ENCODE data around the gene CHRNA5. TPM values are rescaled to one million over a fixed set of nuclear protein-coding genes. Genes with fewer than 3 reads are reported as not detected.
"Not testable (repeated sequence)": the region's sequence is repeated elsewhere in the genome, so short reads cannot be mapped to it uniquely, and the experiment has no call there.

CHRNA5 gene
- total RNA-seq, 1 experiment from 2014 or later, result 5.5 TPM

DNA sequence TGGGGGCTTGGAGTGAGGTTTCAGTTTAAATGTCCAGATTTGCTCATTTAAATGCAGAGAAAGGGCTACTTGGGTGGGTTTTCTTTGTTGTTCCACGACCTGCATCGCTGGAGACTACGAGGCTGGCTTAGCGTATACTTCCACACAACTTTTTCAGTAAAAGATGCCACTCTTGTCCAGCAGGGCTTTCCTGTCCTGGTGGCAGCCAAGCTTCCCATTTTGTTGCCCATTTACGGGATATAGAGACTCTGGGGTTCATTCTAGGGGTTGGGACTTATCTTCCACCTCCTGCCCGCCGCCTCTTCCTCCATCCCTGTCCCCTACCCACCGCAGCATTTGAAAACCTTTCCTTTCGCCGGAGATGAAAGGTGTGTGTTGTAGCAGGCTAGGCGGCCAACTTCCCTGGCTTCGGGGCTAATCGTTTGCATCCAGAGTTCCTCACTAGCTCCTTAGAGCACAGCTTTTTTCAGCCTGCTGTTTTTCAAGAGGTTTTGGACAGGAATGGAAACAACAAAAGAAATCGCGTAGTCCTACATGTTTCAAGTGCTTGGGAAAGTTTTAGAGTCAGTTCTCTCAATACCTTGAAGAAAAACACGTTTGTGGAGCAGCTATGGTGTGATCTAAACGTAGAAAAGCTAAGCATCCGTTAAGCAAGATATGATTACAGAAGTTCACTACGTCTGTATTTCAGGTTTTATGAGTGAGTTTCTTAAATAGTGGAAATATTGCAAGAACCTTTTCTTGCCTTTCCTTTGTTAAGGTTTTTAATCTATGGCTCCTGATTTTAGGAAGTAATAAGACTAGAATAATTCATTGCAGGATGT is 843 bp downstream of the CHRNA5 start:
- peak; percentile 38 for DNase-seq (ENCODE audit: low read depth)

DNA sequence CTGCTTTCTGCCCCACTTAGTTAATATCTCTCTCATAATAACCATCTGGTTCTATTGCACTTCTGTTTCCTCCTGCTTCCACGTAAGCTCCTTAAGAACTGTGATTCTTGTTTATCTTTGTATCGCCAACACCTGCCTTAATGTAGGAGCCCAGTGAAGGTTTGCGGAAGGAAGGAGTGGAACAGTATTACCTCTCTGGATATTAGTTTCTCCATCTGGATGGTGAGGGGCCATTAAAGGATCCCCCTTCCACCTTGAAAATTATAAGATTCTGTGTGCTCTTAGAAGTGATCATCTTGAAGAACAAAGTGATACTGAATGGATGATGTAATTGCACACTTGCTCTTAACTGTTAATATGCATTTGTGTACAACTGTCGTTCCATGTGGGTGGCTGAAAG is 2.2 kb downstream of the CHRNA5 start:
- no peak for DNase-seq (ENCODE audit: low read depth)

DNA sequence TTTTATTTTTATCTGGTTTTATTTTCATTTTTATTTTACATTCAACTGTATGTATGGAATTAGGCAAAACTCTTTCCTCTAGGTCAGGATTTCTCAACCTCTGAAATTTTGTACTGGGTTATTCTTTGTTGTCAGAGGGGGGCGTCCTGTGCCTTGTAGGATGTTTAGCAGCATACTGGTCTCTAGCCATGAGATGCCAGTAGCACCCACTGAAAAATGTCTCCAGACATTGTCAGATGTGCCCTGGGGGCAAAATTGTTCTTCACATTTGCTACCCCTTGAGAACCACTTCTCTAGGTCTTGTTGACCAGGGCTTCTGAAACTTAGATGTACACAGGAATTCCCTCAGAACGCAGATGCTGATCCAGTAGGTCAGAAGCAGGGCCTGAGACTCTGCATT is 5.4 kb downstream of the CHRNA5 start:
- no peak for DNase-seq (ENCODE audit: low read depth)

DNA sequence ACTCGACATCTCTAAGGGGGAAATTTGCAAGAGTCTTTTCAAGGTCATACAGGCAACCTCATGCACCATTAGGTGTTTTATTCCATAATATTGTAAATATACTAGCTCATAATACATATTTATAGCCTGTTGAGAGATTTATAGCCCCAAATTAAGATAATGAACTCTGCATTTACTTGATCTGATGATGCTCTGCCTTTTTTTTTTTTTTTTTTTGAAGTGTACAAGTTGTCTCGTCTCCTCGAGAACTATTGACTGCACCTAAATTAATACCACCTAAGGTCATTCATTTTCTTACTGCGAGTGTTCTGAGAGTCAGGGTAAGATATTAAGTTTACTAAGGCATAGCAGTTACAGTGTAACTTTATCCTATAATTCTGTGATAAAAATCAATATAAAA is 6.1 kb downstream of the CHRNA5 start:
- no peak for DNase-seq (ENCODE audit: low read depth)

GRCh38 chr15:78573416-78573815 is 8.1 kb downstream of the CHRNA5 start:
- DNase-seq (ENCODE audit: low read depth), result no peak

- no peak for DNase-seq (ENCODE audit: low read depth)
Measured at GRCh38 chr15:78574944-78575343, 9.6 kb downstream of the CHRNA5 start.

GRCh38 chr15:78597583-78597982 is 32.3 kb downstream of the CHRNA5 start:
- no peak for DNase-seq (ENCODE audit: low read depth)

GRCh38 chr15:78598348-78598747 is 33.0 kb downstream of the CHRNA5 start:
- no peak for DNase-seq (ENCODE audit: low read depth)

GRCh38 chr15:78599189-78599588 is 33.9 kb downstream of the CHRNA5 start:
- DNase-seq (ENCODE audit: low read depth), result no peak

DNA sequence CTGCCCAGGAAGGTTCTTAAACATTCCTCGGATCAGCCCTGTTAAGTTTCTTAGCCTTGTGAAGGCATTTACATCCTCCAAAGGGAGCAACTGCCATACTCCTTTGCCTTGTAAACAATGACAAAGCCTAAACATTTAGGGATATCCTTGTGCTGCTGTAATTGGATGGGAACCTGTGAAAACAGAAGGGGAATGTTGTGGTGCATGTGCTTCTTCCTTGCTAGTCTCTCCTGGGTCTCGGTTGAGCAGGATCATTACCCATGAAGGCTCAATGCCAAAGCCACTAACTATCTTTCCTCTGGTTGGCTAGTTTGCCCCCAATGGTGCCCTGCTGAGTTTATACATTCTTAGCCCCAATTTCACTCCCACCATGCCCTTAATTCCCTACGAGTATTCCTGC is 38.1 kb downstream of the CHRNA5 start:
- DNase-seq (ENCODE audit: low read depth), result no peak

DNA sequence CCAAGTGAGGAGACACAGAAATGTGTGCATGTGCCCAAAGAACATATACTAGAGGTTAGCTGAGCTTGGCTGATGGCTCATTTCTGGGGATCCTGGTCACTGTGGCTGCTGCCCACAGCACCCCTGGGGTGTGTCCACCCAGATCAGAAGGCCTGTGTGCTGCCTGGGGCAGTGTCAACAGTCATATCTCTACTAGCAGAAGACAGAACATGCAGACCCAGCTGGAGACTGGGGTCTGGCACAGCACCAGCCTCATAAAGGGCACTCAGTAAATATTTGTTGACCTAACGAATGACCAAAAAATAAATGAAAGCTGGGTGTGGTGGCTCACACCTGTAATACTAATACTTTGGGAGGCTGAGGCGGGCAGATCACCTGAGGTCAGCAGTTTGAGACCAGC is 39.1 kb downstream of the CHRNA5 start:
- no peak for DNase-seq (ENCODE audit: low read depth)

DNA sequence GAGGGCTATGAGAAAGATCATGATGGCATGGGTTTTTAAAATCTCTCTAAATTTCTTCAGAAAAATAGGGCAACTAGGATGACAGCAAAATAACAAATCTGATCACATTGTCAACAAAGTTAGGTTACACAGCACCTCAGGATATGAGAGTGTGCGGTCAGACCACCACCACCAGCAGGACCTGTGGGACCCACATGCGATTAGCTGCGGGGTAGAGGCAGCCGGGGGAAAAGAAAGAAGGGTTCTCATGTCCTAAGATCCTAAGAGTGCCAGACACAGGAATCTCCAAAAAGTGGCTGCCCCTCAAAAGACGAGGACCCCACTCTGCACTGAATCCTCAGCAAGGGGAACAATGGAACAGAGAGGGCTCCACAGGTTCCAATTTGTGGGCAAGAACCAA is 39.9 kb downstream of the CHRNA5 start:
- DNase-seq (ENCODE audit: low read depth), result no peak

- no peak for DNase-seq (ENCODE audit: low read depth)
Measured at GRCh38 chr15:78605680-78606079, 40.4 kb downstream of the CHRNA5 start.

- DNase-seq (ENCODE audit: low read depth), result not testable (repeated sequence)
Measured at GRCh38 chr15:78609551-78609950, 44.2 kb downstream of the CHRNA5 start.

DNA sequence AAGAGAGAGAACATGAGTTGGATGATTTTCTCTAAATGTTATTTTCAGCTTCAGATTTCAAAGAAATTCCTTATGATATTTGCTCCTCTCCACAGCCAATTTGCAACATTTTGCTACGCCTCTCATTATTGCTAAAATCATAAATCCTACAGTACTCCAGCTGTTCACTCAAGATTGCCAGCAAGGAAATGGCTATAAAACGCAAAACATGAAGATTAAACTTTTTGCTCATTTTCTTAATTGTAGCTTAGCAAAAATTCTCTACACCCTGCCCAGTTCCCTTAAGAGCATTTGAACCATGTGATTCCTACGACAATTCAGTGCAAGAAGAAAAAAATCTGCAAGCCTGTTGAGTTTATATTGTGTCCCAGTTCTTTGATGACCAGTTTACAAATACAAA is 48.7 kb downstream of the CHRNA5 start:
- no peak for DNase-seq (ENCODE audit: low read depth)

- no peak for DNase-seq (ENCODE audit: low read depth)
Measured at GRCh38 chr15:78615151-78615589, 49.9 kb downstream of the CHRNA5 start.

DNA sequence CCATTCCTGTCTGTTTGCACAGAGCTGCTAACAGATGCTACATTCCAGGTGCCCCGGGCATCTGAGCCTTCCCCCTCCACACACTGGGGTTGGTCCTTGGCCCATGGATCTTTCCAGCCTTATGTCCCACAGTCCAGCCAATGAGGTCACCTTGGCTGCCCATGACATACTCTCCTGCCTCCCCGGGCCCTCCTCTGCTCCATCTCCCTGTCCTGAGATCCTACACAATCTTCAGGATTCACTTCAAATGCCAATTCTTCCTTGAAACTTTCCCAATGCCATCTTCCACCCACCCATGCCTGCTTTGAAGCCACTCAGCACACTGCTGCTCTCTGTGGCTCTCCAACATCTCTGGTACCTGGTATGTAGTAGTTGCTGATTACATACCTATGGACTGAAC is 51.2 kb downstream of the CHRNA5 start:
- no peak for DNase-seq (ENCODE audit: low read depth)

DNA sequence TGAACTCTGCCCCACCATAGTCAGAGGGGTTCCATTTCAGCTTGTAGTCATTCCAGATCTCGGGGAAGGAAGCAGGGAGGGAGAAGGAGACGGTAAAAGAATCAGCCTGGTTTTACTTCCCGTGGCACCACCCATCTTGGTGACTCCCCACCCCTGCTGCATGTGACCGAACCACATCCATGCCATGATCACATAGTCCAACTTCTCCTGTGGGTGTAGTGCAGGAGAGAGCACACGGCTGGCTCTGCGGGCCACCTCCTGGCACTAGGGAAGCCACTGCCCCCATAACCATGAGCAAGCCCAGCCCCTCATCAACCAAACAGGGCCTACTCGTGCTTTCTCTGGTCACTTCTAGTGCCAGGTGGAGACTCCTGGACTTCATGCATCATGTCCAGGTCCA is 51.8 kb downstream of the CHRNA5 start:
- DNase-seq (ENCODE audit: low read depth), result no peak

GRCh38 chr15:78617516-78617915 is 52.2 kb downstream of the CHRNA5 start:
- peak; percentile 14 for DNase-seq (ENCODE audit: low read depth)

- DNase-seq (ENCODE audit: low read depth), result no peak
Measured at GRCh38 chr15:78618064-78618463, 52.7 kb downstream of the CHRNA5 start.

DNA sequence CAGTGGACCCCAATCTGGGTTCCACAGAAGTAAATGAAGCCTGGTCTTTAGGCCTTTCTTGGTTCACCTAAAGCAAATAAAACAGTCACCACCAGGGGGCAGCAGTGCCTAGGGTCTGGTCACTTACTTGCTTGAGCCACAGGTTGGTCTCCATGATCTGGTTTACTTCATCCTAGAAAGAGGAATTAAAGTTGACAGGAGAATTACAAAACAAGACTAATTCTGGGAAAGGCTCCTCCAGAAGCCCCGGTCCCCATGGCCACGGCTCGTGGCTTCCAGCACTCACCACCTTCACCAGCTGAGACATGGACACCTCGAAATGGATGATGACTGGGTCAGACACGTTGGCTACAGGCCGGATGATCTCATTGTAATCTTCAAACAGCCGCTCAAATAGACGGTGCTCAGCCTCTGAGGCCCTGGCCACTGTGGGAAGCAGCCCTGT is 53.2 kb downstream of the CHRNA5 start:
- peak; percentile 71 for DNase-seq (ENCODE audit: low read depth)

DNA sequence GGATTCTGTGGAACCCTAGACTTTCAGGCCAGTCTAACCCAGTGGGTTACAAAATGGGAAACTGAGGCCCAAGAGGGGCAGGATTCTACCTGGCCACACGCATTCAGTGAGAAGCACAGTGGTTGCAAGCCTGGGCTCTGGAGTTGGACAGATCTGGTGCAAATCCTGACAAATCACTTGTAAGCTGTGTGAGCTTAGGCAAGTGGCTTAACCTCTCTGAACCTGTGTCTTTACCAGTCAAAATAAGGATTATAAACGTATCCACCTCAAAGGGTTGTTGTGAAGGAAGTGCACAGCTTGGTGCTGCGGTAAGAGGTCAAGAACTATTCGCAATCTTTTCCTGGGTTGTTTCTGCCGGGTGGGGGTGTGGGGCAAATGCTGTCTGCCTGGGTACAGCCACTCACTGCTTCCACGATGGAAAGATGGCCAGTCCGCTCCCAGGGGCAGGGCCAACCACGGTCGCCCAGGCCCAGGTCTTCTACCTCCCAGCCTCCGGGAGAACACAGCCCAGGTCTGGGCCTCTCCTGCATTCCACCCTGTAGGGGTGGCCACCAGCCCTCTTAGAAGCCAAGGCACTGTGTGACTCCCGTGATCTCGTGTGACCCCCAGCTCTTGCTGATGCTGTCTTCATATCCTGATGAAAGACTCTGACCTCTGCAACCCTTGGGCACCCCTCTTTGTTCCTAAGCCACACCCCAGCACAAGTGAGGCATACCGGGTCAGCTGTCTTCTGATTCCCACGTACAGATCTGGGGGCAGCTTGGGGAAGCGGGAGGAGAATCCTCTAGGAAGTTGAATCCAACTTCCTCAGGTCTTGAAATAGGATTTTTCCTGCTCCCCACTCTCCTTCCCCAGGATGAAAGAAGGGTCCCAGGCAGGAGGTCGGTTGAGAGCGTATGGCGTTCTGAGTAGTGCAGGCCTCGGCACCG is 54.0 kb downstream of the CHRNA5 start:
- DNase-seq (ENCODE audit: low read depth), result no peak

Data from LHCN-M2 (cell line).